H1 (cell line): Measurements from ENCODE around the gene CCDC15. TPM values are rescaled to one million over a fixed set of nuclear protein-coding genes. Genes with fewer than 3 reads are reported as not detected.

ENCODE experiments used
- BRCA1 ChIP-seq: IDR thresholded peaks from 2 replicates; pipeline ENCODE4 v1.6.1; 2012; ENCODE audit warnings: low read depth, low read length, improper control_type of control experiment
- CBX5 ChIP-seq: fragments of 300-800, 300-1000 bp; sonication (generic); IDR thresholded peaks from 2 replicates; pipeline ENCODE4 v1.7.1; 2016; ENCODE audit warnings: antibody characterized with exemption, low read length, low read depth
- CBX8 ChIP-seq: fragments of 300-800, 300-1000 bp; sonication (generic); IDR thresholded peaks from 2 replicates; pipeline ENCODE4 v1.7.1; 2016; ENCODE audit warnings: low read depth, low read length, borderline replicate concordance
- CHD1 ChIP-seq: IDR thresholded peaks from 2 replicates; pipeline ENCODE4 v1.6.1; 2012; ENCODE audit warnings: low read depth, low read length, improper control_type of control experiment
- CHD2 ChIP-seq: IDR thresholded peaks from 2 replicates; pipeline ENCODE4 v1.6.1; 2012; ENCODE audit warnings: low read length, improper control_type of control experiment
- KDM4A ChIP-seq: IDR thresholded peaks from one replicate; pipeline ENCODE4 v1.7.1; 2012; ENCODE audit warnings: low read depth, mild to moderate bottlenecking, moderate library complexity, low read length, inconsistent platforms; ENCODE audit not compliant: severe bottlenecking
- polyA plus RNA-seq, 7 experiments: library from polyadenylated mRNA; depleted of rRNA in 3 of 7; stranded (reverse) in 5 of 7; unstranded in 2 of 7; fragments of >200 nt in 5 of 7; fragments of 200-250 nt in 2 of 7; gene quantifications; 1 replicate in 5 of 7; 2 replicates in 1 of 7; 4 replicates in 1 of 7; pipeline versions ENCODE4 v1.2.1 to v1.2.3, GENCODE V29; 2011 to 2013; ENCODE audit warnings: missing spikeins in 2 of 7, mixed read lengths in 2 of 7
- total RNA-seq: library from RNA; stranded (reverse); fragmentation: NEBNext Ultra II Directional; extraction: Animal tissue kit (Norgen Biotek cat#: 25700); gene quantifications from 2 replicates; pipeline ENCODE4 v1.2.1, GENCODE V29; 2021
- TF ChIP-seq, protein P1 (sequence below): fragments of 300-600 bp; sonication (generic); IDR thresholded peaks from 2 replicates; pipeline ENCODE4 v1.7.1; 2012; ENCODE audit warnings: low read length, moderate library complexity, mild to moderate bottlenecking, inconsistent platforms; ENCODE audit not compliant: insufficient replicate concordance
- TF ChIP-seq, protein P2 (sequence below): IDR thresholded peaks from 2 replicates; pipeline ENCODE4 v1.6.1; 2012; ENCODE audit warnings: inconsistent platforms
- TF ChIP-seq, protein P3 (sequence below): IDR thresholded peaks from 2 replicates; pipeline ENCODE4 v1.6.1; 2011; ENCODE audit warnings: low read depth, mild to moderate bottlenecking, low read length; ENCODE audit not compliant: insufficient read depth

CCDC15 gene
- total and polyA plus RNA-seq, 2 of the 8 experiments (the other 6 are each of a cell fraction or from before 2014, with no cell fraction given): 1.5 to 3.1 TPM

DNA sequence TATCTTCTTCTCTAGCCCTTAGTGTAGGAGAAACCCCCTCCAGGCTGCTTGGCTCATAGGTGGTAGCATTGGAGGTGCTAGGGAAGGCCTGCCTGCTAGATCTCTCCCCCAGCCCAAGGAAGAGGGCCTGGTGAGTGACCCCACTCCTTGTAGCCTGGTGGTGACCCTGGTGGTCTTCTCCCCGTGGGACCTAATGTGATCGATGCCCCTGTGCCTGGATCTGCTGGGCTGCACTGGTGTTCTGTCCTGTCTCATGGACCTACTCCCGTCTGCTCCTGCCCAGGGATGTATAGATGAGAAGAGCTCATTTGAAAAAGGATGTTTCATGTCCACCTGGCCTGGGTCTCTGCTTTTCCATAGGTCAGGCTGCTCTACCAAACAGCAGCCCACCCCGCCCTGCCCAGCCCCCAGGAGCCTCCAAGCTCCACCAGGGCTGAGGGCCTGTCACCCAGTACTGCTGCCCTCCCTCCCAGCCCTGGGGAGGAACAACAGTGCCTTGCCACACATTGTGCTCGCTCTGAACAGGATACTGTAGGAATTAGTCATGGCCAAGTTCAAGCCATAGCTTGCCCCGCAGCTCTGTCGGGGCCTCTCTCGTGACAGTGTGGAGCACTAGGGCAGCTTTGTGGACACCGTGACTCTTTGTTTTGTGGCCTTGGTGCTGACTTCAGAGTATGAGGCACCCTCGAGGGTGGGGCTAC lies 128.8 kb downstream of the CCDC15 start (continued):
- TF ChIP-seq, protein P1, sequence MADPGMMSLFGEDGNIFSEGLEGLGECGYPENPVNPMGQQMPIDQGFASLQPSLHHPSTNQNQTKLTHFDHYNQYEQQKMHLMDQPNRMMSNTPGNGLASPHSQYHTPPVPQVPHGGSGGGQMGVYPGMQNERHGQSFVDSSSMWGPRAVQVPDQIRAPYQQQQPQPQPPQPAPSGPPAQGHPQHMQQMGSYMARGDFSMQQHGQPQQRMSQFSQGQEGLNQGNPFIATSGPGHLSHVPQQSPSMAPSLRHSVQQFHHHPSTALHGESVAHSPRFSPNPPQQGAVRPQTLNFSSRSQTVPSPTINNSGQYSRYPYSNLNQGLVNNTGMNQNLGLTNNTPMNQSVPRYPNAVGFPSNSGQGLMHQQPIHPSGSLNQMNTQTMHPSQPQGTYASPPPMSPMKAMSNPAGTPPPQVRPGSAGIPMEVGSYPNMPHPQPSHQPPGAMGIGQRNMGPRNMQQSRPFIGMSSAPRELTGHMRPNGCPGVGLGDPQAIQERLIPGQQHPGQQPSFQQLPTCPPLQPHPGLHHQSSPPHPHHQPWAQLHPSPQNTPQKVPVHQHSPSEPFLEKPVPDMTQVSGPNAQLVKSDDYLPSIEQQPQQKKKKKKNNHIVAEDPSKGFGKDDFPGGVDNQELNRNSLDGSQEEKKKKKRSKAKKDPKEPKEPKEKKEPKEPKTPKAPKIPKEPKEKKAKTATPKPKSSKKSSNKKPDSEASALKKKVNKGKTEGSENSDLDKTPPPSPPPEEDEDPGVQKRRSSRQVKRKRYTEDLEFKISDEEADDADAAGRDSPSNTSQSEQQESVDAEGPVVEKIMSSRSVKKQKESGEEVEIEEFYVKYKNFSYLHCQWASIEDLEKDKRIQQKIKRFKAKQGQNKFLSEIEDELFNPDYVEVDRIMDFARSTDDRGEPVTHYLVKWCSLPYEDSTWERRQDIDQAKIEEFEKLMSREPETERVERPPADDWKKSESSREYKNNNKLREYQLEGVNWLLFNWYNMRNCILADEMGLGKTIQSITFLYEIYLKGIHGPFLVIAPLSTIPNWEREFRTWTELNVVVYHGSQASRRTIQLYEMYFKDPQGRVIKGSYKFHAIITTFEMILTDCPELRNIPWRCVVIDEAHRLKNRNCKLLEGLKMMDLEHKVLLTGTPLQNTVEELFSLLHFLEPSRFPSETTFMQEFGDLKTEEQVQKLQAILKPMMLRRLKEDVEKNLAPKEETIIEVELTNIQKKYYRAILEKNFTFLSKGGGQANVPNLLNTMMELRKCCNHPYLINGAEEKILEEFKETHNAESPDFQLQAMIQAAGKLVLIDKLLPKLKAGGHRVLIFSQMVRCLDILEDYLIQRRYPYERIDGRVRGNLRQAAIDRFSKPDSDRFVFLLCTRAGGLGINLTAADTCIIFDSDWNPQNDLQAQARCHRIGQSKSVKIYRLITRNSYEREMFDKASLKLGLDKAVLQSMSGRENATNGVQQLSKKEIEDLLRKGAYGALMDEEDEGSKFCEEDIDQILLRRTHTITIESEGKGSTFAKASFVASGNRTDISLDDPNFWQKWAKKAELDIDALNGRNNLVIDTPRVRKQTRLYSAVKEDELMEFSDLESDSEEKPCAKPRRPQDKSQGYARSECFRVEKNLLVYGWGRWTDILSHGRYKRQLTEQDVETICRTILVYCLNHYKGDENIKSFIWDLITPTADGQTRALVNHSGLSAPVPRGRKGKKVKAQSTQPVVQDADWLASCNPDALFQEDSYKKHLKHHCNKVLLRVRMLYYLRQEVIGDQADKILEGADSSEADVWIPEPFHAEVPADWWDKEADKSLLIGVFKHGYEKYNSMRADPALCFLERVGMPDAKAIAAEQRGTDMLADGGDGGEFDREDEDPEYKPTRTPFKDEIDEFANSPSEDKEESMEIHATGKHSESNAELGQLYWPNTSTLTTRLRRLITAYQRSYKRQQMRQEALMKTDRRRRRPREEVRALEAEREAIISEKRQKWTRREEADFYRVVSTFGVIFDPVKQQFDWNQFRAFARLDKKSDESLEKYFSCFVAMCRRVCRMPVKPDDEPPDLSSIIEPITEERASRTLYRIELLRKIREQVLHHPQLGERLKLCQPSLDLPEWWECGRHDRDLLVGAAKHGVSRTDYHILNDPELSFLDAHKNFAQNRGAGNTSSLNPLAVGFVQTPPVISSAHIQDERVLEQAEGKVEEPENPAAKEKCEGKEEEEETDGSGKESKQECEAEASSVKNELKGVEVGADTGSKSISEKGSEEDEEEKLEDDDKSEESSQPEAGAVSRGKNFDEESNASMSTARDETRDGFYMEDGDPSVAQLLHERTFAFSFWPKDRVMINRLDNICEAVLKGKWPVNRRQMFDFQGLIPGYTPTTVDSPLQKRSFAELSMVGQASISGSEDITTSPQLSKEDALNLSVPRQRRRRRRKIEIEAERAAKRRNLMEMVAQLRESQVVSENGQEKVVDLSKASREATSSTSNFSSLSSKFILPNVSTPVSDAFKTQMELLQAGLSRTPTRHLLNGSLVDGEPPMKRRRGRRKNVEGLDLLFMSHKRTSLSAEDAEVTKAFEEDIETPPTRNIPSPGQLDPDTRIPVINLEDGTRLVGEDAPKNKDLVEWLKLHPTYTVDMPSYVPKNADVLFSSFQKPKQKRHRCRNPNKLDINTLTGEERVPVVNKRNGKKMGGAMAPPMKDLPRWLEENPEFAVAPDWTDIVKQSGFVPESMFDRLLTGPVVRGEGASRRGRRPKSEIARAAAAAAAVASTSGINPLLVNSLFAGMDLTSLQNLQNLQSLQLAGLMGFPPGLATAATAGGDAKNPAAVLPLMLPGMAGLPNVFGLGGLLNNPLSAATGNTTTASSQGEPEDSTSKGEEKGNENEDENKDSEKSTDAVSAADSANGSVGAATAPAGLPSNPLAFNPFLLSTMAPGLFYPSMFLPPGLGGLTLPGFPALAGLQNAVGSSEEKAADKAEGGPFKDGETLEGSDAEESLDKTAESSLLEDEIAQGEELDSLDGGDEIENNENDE: no peak
- no peak for TF ChIP-seq KDM4A
- no peak for TF ChIP-seq CHD1
- TF ChIP-seq BRCA1: no peak
- TF ChIP-seq CHD2: no peak
- no peak for TF ChIP-seq CBX5
- TF ChIP-seq, protein P2, sequence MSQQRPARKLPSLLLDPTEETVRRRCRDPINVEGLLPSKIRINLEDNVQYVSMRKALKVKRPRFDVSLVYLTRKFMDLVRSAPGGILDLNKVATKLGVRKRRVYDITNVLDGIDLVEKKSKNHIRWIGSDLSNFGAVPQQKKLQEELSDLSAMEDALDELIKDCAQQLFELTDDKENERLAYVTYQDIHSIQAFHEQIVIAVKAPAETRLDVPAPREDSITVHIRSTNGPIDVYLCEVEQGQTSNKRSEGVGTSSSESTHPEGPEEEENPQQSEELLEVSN: no peak
- TF ChIP-seq, protein P3, sequence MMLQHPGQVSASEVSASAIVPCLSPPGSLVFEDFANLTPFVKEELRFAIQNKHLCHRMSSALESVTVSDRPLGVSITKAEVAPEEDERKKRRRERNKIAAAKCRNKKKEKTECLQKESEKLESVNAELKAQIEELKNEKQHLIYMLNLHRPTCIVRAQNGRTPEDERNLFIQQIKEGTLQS: no peak
- TF ChIP-seq CBX8: no peak
